ENCODE data around the gene ZNF292.
A peak's percentile ranks its signal among the peaks of the same experiment; 100 is the strongest.
"Not testable (repeated sequence)": the region's sequence is repeated elsewhere in the genome, so short reads cannot be mapped to it uniquely, and the experiment has no call there.

The ZNF292 gene

GRCh38 chr6:87164004-87164403, 8.6 kb downstream of the ZNF292 start:
- no peak for DNase-seq

GRCh38 chr6:87164506-87164905, 9.1 kb downstream of the ZNF292 start:
- no peak for DNase-seq

- DNase-seq: no peak
These were observed 9.8 kb downstream of the ZNF292 start for GRCh38 chr6:87165185-87165584.

- DNase-seq: no peak
These were observed 16.7 kb downstream of the ZNF292 start for GRCh38 chr6:87171938-87172633.

GRCh38 chr6:87174078-87174579, 18.8 kb downstream of the ZNF292 start:
- no peak for DNase-seq

- DNase-seq: no peak
These were observed 21.1 kb downstream of the ZNF292 start for GRCh38 chr6:87176493-87176892.

GRCh38 chr6:87180105-87180728, 24.9 kb downstream of the ZNF292 start:
- no peak for DNase-seq

- DNase-seq: no peak
These were observed 26.5 kb downstream of the ZNF292 start for GRCh38 chr6:87181903-87182302.

GRCh38 chr6:87182321-87182720, 27.0 kb downstream of the ZNF292 start:
- DNase-seq: peak; percentile 20

GRCh38 chr6:87182940-87183339, 27.6 kb downstream of the ZNF292 start:
- DNase-seq: no peak

- no peak for DNase-seq
These were observed 28.3 kb downstream of the ZNF292 start for GRCh38 chr6:87183687-87184086.

- no peak for DNase-seq
These were observed 29.4 kb downstream of the ZNF292 start for GRCh38 chr6:87184762-87185250.

GRCh38 chr6:87196275-87196842, 41.0 kb downstream of the ZNF292 start:
- no peak for DNase-seq

GRCh38 chr6:87197547-87197946, 42.2 kb downstream of the ZNF292 start:
- DNase-seq: no peak

GRCh38 chr6:87198022-87198810, 42.9 kb downstream of the ZNF292 start:
- not testable (repeated sequence) for DNase-seq

GRCh38 chr6:87199787-87200186, 44.4 kb downstream of the ZNF292 start:
- no peak for DNase-seq

- no peak for DNase-seq
These were observed 45.3 kb downstream of the ZNF292 start for GRCh38 chr6:87200469-87201175.

- no peak for DNase-seq
These were observed 48.2 kb downstream of the ZNF292 start for GRCh38 chr6:87203448-87204023.

GRCh38 chr6:87209812-87210211, 54.4 kb downstream of the ZNF292 start:
- no peak for DNase-seq

GRCh38 chr6:87210979-87211378, 55.6 kb downstream of the ZNF292 start:
- no peak for DNase-seq

- DNase-seq: no peak
These were observed 57.2 kb downstream of the ZNF292 start for GRCh38 chr6:87212596-87212995.

GRCh38 chr6:87213364-87213763, 58.0 kb downstream of the ZNF292 start:
- no peak for DNase-seq
